ENCODE measurements around the gene ACTG1. TPM values are rescaled to one million over a fixed set of nuclear protein-coding genes. Genes with fewer than 3 reads are reported as not detected.
A peak's percentile ranks its signal among the peaks of the same experiment; 100 is the strongest.

ACTG1 gene
- total RNA-seq: 3,469 TPM

DNA sequence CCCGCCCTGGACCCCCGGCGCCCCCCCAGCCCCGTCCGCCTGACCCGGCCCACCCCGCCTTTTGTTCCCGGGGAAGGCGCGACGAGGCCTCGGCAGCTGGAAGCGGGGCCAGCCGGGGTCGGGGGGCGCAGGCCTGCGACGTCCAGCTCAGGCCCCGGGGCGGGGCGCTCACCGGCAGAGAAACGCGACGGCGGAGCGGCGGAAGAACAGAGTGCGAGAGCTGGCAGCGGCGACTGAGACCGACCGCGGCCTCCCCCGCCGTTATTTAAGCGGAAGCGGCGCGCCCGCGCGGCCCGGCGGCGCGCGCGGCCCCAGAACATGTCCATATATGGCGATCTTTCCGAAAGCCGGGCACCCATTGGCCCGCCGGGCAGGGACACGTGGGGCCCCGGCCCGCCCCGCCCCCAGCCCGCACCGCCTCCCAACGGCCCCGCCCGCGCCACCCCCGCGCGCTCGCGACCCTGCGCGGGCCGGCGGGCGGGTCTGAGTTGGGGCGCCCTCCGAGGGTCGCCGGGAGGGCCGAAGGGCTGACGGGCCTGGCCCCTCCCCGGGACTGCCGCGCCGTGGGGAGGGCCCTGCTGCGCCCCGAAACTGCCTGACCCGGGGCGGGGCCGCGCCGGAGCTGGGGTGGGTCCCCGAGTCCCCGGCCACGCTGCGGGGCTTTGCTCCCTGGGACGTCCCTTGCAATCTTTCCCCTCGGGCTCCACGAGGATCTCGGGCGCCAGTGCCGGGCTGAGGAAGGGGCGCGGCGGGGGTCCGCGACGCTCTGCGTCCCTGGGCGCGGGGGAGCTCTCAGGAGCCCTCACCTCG is at the start of gene ACTG1:
Gene ACTG1 (minus strand): TSS at position 238 of the 810 bp plus-strand sequence. CDS start 445 bp downstream, outside the sequence.
- DNase-seq: peak; percentile 85

DNA sequence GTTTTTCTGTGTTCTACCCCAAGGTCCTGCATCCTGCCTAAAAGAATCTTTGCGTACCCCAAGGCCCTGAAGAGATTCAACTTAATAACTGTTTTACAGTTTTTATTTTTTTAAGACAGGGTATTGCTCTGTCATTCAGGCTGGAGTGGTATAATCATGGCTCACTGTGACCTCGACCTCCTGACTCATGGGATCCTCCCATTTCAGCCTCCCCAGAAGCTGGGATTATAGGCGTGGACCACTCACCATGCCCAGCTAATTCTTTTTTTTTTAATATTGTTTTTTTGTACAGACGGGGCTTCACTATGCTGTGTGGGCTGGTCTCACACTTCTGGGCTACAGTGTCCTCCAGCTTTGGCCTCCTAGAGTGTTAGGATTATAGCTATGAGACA is 48.9 kb upstream of the ACTG1 start:
- no peak for DNase-seq

DNA sequence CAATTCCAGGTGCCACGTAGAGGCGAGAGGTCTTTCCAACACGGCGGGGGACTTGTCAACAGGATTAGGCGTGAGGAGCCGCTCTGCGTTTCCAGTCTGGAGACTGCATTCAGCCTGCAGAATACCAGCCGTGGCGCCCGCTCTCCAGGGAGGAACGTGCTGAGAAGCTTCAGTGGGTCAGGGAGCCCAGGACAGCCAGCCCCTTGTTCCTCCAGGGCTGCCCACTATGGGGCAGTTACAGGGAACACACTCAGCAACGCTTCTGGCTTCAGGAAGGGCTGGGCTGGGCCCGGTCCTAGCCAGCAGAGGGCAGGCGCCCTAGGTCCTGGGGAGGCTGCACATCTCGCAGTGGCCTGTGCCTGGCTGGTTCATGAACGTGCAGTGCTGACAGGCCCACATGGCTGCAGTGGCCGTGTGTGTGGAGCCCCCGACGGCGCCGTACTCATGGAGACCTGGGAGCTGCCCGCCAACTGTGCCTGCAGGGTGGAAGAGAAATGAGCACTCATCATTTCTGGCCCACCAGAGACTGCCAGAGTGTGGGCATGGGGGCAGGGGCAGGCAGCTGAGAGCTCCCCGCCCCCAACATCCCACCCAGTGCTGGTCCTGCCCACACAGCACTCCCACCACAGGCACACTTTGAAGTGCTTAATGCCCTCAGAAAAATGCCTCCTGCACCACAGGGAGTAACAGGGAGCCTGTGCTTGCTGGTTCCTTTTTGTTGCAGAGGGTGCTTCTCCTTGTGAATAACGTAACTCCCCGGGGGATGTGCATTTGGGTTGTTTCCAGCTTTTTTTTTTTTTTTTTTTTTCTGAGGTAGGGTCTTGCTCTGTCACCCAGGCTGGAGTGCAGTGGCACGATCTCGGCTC is 46.6 kb upstream of the ACTG1 start:
- no peak for DNase-seq

- DNase-seq: no peak
Measured at GRCh38 chr17:81558115-81558468, 45.5 kb upstream of the ACTG1 start.

- no peak for DNase-seq
Measured at GRCh38 chr17:81557276-81558114, 44.9 kb upstream of the ACTG1 start.

- DNase-seq: no peak
Measured at GRCh38 chr17:81556863-81557262, 44.3 kb upstream of the ACTG1 start.

GRCh38 chr17:81556175-81556691 is 43.6 kb upstream of the ACTG1 start:
- DNase-seq: no peak

GRCh38 chr17:81553616-81554181 is 41.1 kb upstream of the ACTG1 start:
- DNase-seq: no peak

DNA sequence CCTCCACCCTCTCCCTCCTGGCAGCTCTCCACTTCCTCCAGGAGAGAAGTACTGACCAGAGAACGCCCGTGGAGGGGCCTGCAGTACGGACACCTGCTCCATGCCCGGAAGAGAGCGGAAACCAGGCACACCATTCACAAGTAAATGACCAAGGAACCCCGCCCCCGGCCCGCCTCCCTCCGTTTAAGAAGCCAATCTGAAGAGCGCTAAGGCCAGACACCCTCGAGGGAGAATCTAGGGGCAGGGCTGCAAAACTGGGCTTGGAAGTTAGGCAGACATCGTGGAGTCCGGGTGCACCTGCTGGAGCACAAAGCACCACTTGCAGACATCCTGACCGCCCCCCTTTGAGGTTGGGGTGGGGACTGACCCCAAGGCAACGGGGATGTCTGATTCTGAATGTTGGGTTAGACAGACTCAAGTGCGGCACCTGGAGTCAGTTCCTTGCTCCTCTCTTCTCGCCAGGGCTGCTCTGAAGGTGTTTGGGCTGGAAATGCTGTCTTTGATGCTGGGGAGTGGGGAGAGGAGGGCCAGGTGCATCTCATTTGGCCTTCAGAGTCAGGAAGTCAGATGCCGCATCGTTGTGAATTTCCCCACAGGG is 40.5 kb upstream of the ACTG1 start:
- DNase-seq: no peak

DNA sequence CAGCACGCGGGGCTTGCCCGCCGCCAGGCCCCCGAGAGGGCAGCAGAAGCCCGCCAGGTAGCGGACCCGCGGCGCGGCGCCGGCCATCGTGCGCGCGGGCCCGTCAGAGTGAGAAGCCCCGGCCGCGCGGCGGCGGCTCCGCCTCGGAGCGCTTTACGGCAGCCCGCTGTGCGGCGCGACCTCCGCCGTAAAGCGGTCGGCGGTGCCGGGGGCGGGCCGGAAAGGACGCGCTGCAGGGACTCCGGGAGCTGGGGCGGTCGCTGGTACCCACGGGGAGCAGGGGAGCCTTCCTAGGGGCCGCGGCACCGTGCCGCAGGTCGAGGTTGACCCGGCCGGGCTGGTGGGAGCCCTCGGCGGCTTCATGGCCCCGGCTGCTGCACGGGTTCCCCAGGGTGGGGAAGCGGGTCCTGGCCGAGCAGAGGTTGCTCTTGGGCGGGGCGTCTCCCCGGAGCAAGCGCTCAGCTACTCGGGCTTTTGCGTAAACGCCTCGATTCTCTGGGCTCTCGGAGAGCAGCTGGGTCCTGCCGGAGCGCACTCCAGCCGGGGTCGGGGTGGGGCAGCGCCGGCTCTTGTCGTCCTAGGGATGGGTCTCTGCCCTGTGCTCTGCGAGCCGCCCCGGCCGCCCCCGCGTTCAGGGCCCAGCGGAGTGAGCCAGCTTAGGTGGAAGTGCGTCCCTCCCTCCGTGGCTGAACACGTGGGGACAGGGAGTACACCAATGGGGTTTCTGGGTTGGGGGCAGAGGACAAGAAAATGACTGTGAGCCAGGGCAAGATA is 39.8 kb upstream of the ACTG1 start, which contains the start of gene FAAP100:
Gene FAAP100 (minus strand): TSS at position 110 of the 774 bp plus-strand sequence. CDS start 23 bp downstream, at position 87.
- peak; percentile 66 for DNase-seq

DNA sequence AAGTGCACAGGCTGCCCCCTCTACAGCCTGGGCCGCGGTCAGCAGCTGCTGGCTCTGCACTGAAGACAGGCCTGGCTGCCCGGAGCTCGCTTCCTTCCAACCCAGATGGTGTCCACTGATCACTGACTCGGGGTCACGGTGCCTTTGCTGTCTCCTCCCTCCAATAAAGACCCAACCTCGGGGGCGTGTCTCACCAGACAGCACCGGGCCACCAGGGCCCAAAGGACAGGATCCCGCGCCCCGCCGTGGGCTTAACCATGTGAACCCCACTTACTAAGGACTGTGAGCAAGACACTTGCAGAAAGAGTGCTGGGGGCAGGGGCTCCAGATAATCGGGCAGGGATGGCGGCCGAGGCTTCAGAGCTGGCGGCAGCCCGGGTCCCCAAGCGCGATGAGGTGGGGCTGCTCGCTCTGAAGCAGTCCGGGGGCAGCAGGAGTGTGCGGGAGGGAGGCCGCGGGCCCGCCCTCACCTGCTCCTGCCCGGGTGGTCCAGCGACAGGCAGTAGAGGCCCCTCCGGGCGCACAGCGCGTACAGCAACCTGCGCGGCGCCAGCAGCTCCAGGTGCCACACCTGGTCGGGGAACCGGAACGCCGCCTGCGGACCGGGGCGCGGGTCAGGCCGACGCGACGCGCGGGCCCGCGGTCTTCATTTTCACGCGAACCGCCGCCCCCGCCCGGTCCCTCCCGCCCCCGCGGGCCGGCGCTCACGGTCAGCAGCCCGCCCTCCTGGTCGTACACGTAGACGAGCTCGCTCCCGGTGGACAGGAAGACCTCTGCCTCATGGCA is 39.1 kb upstream of the ACTG1 start:
- DNase-seq: no peak

DNA sequence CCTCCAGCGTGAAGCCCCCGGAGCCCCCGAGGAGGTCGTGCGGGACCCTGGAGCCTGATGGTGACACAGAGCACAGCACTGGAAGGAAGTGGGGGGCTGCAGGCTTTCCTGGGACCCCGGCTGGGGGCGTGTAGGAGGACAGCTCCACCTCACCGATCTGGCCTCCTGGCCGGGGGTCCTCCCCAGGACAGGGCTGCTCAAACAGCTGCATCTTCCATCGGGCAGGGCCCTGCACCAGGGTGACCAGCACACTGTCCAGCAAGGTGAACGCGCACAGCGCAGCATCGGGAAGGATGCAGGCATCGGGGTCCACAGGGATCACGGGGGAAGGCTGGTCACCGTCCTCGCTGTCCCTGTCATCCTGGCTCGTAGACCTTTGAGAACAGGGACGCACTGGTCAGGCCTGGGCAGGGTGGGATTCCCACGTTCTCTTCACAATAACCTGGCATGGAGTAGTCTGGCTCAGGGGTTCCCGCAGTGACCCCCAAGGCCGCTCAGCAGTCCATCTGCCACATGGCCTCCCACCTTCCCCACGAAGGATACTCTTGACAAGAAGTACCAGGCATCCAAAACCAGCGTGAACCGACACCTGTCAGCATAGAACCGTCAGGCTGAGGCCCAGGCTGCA is 38.3 kb upstream of the ACTG1 start:
- DNase-seq: no peak

GRCh38 chr17:81550285-81550684 is 37.7 kb upstream of the ACTG1 start:
- DNase-seq: no peak

- no peak for DNase-seq
Measured at GRCh38 chr17:81549826-81550225, 37.2 kb upstream of the ACTG1 start.

DNA sequence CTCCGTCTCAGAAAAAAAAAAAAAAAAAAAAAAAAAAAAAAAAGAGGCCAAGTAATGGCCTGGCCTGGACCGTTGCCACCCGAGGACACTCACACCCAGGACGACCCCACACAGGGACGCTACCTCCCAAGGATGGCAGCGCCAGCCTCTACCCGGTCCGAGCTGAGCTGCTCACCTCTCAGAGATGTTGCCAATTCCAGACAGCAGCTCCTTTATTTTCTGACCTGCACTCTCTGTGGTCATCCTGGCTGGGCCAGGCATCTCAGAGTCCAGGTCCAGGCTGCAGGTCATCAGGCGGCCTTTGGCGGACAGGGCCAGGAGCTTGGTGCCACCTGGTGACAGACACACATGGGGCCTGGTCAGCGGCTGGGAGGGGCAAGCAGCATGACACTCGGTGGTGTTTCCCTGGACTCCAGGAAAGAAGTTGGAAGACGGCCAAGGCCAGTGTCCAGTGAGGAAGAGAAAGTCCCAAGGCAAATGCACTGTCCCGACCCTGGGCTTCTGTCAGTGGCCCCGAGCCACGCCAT is 36.5 kb upstream of the ACTG1 start:
- DNase-seq: no peak

- no peak for DNase-seq
Measured at GRCh38 chr17:81547614-81547982, 35.0 kb upstream of the ACTG1 start.

DNA sequence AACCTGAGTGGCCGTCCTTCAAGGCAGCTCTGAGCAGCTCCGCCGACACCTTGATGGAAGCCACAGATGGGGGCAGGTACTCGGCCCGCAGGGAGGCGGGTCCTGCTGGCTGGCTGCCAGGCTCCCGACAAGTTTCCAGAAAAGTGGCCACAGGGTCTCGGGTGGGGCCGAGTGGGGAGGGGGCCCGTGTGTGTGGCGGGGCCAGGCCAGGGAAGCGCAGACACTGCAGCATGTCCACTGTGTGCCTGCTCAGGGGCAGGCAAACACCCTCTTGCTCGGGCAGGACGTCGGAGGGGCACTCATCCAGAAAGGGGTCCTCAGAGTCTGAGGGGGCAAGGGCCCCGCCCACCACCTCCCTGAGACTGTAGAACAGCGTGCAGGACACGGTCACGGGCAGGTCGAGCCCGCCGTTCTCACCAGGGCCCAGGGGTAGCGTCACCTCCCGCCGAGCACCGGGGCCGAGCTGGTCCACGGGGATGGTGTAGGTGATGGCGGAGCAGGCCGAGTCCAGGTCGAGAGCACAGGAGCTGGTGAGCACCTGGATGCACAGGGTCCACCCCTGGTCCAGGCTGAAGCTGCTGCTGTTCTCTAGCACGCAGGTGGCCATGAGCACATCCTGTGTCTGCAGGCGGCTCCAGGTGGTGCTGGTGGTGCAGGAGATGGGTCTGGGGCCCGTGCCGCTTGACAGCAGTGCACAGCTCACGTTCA is 34.5 kb upstream of the ACTG1 start:
- DNase-seq: no peak

All from occipital lobe (tissue), 2 donors.